Activated T-helper 1 cell treated with anti-CD3 and anti-CD28 coated beads, Interleukin-12 subunit alpha, Interleukin-12 subunit beta, Interleukin-2, Interleukin-4 antibody, amounts not matched to agents 30 ng/mL and 10 ng/mL and 1 ng/mL, durations not matched to agents 14 hours and 24 hours and 36 hours (primary cell): ENCODE results near the gene OTUD4. TPM values are rescaled to one million over a fixed set of nuclear protein-coding genes. Genes with fewer than 3 reads are reported as not detected.

Experiments used
- DNase-seq: peaks from one replicate; pipeline ENCODE4 v3.0.0; 2021; ENCODE audit warnings: low spot score
- H3K27ac Mint-ChIP-seq: one replicate; pipeline ENCODE4 v1.8.0; 2021; ENCODE audit warnings: mild to moderate bottlenecking, mixed read lengths
- H3K27me3 Mint-ChIP-seq: one replicate; pipeline ENCODE4 v1.8.0; 2022; ENCODE audit warnings: mild to moderate bottlenecking, moderate library complexity, mixed read lengths; ENCODE audit not compliant: insufficient read depth
- H3K36me3 Mint-ChIP-seq: one replicate; pipeline ENCODE4 v1.8.0; 2021; ENCODE audit warnings: low read depth, mixed read lengths
- H3K4me1 Mint-ChIP-seq: one replicate; pipeline ENCODE4 v1.8.0; 2021; ENCODE audit warnings: low read depth, mixed read lengths
- H3K4me3 Mint-ChIP-seq: one replicate; pipeline ENCODE4 v1.8.0; 2021; ENCODE audit warnings: mild to moderate bottlenecking, moderate library complexity, mixed read lengths
- H3K9me3 Mint-ChIP-seq: one replicate; pipeline ENCODE4 v1.8.0; 2021; ENCODE audit warnings: mixed read lengths
- intact Hi-C: fragments of 100-400 bp; cut with micrococcal nuclease; formaldehyde crosslinking; loops from one replicate; pipeline ENCODE4 v1.15.1; 2024
- total RNA-seq: library from RNA; stranded (reverse); gene quantifications from 2 replicates; pipeline ENCODE4 v1.2.3, GENCODE V29; 2022

OTUD4 gene
- total RNA-seq, 1 donor from 2014 or later = 76.9 TPM

- peak overlapping the region; percentile 61 for H3K27ac Mint-ChIP-seq
These were observed 3.6 kb downstream of the OTUD4 start for GRCh38 chr4:145176641-145177432.

GRCh38 chr4:145171911-145172310, 8.5 kb downstream of the OTUD4 start:
- DNase-seq = no peak
- intact Hi-C loops = loop anchor here (10.0 kb wide), 1 partner anchor 157 kb away; no protein-coding TSS in a partner anchor
- Mint-ChIP-seq H3K27me3 (no peaks in the 10 kb centered on the region), H3K4me3 (no peak overlapping the region), H3K9me3 (no peaks in the 10 kb centered on the region), H3K4me1 (peaks cover 47% of the 10 kb centered on the region), H3K36me3 (peaks cover 48% of the 10 kb centered on the region), H3K27ac (no peak overlapping the region)

More at GRCh38 chr4:145176641-145177432, 3.6 kb downstream of the OTUD4 start:
- peak overlapping the region; percentile 99 for H3K4me3 Mint-ChIP-seq
- no peaks in the 10 kb centered on the region for H3K9me3 Mint-ChIP-seq
- DNase-seq = no peak
- H3K36me3 Mint-ChIP-seq = peaks cover 29% of the 10 kb centered on the region
- intact Hi-C loops = loop anchor here (5.0 to 10.0 kb wide), 2 partner anchors 162 to 1990 kb away; no protein-coding TSS in a partner anchor
- H3K4me1 Mint-ChIP-seq = peaks cover 45% of the 10 kb centered on the region
- H3K27me3 Mint-ChIP-seq = no peaks in the 10 kb centered on the region

DNA sequence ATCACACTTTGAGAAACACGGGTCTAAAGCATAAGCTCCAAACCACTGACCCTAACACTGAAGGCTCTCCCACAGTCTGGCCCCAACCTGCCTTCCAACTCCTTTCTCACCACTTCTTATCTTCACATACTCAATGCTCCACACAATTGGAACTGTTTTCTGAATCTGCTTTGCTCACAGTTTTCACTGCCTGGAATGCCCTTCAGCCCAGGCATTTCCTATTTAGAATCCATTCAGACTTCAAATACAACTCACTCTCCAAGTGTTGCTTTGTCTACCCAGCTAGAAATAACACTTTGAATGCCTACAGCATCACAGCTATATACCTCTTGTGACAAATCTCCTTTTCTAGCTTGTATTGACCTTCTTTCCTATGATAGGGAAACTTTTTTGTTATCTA, 10.2 kb downstream of the OTUD4 start:
- Mint-ChIP-seq H3K36me3 (peaks cover 54% of the 10 kb centered on the region), H3K27ac (no peak overlapping the region), H3K9me3 (no peaks in the 10 kb centered on the region), H3K4me1 (peaks cover 49% of the 10 kb centered on the region), H3K27me3 (no peaks in the 10 kb centered on the region), H3K4me3 (no peak overlapping the region)
- intact Hi-C loops = loop anchor here (10.0 kb wide), 1 partner anchor 155 kb away; no protein-coding TSS in a partner anchor
- DNase-seq = no peak

DNA sequence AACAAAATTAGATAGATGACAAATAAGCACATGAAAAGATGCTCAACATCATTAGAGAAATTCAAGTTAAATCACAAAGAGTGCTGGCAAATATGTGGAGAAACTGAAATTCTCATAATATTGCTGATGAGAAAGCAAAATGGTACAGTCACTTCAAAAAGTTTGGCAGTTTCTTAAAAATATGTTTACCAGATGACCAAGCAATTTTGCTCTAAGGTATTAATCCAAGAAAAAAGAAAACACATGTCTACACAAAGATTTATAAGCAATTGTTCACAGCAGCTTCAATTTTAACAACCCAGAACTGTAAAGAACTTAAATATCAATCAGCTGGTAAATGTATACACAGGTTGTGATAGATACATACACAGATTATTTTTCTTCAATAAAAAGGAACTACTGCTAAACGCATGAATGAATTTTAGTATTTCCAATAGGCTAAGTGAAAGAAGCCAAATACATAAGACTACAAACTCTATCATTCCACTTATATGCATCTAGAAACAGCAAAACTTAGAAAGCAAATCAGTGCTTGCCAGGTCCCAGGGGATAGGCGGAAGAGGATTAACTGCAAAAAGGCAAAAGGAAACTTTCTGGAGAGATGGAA, 11.7 kb downstream of the OTUD4 start:
- Mint-ChIP-seq H3K4me3 (no peak overlapping the region), H3K36me3 (peaks cover 43% of the 10 kb centered on the region), H3K27ac (no peak overlapping the region), H3K4me1 (peaks cover 35% of the 10 kb centered on the region), H3K9me3 (no peaks in the 10 kb centered on the region), H3K27me3 (no peaks in the 10 kb centered on the region)
- intact Hi-C loops = no loop called here
- DNase-seq = no peak

- Mint-ChIP-seq H3K4me3 (no peak overlapping the region), H3K9me3 (no peaks in the 10 kb centered on the region), H3K4me1 (peaks cover 31% of the 10 kb centered on the region), H3K27me3 (no peaks in the 10 kb centered on the region), H3K27ac (no peak overlapping the region), H3K36me3 (peaks cover 41% of the 10 kb centered on the region)
- intact Hi-C loops = no loop called here
- DNase-seq = no peak
These were observed 12.5 kb downstream of the OTUD4 start for GRCh38 chr4:145167887-145168286.

GRCh38 chr4:145161549-145161948, 18.8 kb downstream of the OTUD4 start:
- H3K27ac Mint-ChIP-seq = no peak overlapping the region
- intact Hi-C loops = no loop called here
- DNase-seq = no peak
- no peaks in the 10 kb centered on the region for H3K27me3 Mint-ChIP-seq
- H3K9me3 Mint-ChIP-seq = no peaks in the 10 kb centered on the region
- peaks cover 31% of the 10 kb centered on the region for H3K36me3 Mint-ChIP-seq
- no peak overlapping the region for H3K4me3 Mint-ChIP-seq
- H3K4me1 Mint-ChIP-seq = peaks cover 17% of the 10 kb centered on the region

- H3K4me1 Mint-ChIP-seq = peaks cover 29% of the 10 kb centered on the region
- no peaks in the 10 kb centered on the region for H3K9me3 Mint-ChIP-seq
- DNase-seq = no peak
- no peaks in the 10 kb centered on the region for H3K27me3 Mint-ChIP-seq
- no peak overlapping the region for H3K4me3 Mint-ChIP-seq
- intact Hi-C loops = loop anchor here (10.0 kb wide), 1 partner anchor 398 kb away; no protein-coding TSS in a partner anchor
- peaks cover 54% of the 10 kb centered on the region for H3K36me3 Mint-ChIP-seq
- H3K27ac Mint-ChIP-seq = no peak overlapping the region
These were observed 23.4 kb downstream of the OTUD4 start for GRCh38 chr4:145156986-145157385.

GRCh38 chr4:145155268-145155870, 25.0 kb downstream of the OTUD4 start:
- H3K4me3 Mint-ChIP-seq = no peak overlapping the region
- H3K27me3 Mint-ChIP-seq = no peaks in the 10 kb centered on the region
- intact Hi-C loops = loop anchor here (2.0 to 10.0 kb wide), 2 partner anchors 25 to 399 kb away; no protein-coding TSS in a partner anchor
- peaks cover 50% of the 10 kb centered on the region for H3K36me3 Mint-ChIP-seq
- H3K9me3 Mint-ChIP-seq = no peaks in the 10 kb centered on the region
- DNase-seq = no peak
- H3K27ac Mint-ChIP-seq = no peak overlapping the region
- H3K4me1 Mint-ChIP-seq = peaks cover 18% of the 10 kb centered on the region

DNA sequence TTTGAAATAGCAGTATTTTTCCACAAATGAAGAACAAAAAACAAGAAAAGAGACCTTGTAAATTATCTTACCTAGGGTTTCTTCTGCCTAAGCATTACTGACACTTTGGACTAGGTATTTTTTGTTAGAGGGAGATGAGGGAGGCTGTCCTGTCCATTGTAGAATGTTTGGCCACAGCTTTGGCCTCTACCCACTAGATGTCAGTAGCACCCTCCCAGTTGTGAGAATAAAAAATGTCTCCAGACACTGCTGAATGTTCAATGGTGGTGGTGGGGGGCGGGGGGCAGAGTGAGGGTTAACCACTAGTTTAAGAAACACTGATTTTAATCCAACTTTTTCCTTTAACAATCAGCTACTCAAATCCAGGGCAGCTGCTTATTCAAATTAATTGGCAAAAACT, 25.8 kb downstream of the OTUD4 start:
- H3K27me3 Mint-ChIP-seq = no peaks in the 10 kb centered on the region
- H3K4me1 Mint-ChIP-seq = peaks cover 18% of the 10 kb centered on the region
- intact Hi-C loops = loop anchor here (2.0 to 10.0 kb wide), 2 partner anchors 24 to 400 kb away; no protein-coding TSS in a partner anchor
- DNase-seq = no peak
- H3K27ac Mint-ChIP-seq = no peak overlapping the region
- H3K9me3 Mint-ChIP-seq = no peaks in the 10 kb centered on the region
- H3K4me3 Mint-ChIP-seq = no peak overlapping the region
- H3K36me3 Mint-ChIP-seq = peaks cover 56% of the 10 kb centered on the region

GRCh38 chr4:145153904-145154298, 26.5 kb downstream of the OTUD4 start:
- Mint-ChIP-seq H3K27me3 (no peaks in the 10 kb centered on the region), H3K36me3 (peaks cover 58% of the 10 kb centered on the region), H3K4me3 (no peak overlapping the region), H3K4me1 (peaks cover 18% of the 10 kb centered on the region), H3K27ac (peak overlapping the region; percentile 10), H3K9me3 (no peaks in the 10 kb centered on the region)
- DNase-seq = no peak
- intact Hi-C loops = loop anchor here (2.0 to 10.0 kb wide), 2 partner anchors 23 to 401 kb away; no protein-coding TSS in a partner anchor

DNA sequence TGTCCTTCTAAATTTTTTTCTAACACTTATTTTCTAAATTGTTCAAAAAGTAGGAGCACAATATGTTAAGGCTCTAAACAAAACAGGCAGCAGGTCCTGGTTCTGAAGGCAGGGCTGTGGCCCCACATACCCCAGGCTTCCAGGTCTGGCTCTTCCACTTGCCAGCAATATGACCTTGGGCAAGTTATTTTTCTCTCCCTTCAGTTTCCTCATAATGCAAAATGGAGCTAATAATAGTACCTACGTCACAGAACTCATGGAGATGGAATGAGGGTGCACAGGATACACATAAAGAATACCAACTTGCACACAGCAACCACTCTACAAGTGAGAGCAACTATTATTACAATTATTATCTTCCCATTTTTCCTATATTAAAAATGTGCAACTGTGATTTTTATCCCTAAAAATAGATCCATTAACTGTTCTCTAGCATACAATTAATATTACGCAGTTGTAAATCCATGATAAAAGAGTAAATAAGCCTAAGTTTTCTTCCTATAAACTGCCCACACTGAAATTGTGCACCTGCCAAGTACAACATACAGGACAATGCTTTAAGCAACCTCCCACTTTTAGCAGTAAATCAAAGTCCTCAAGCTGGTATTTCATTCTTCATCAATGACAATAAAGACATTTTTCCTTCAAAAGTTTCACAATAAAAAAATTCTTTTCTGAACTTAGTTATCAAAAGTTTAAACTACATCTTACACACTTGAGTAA, 27.0 kb downstream of the OTUD4 start:
- Mint-ChIP-seq H3K27ac (peak overlapping the region; percentile 18), H3K36me3 (peaks cover 56% of the 10 kb centered on the region), H3K4me3 (no peak overlapping the region), H3K9me3 (no peaks in the 10 kb centered on the region), H3K27me3 (no peaks in the 10 kb centered on the region), H3K4me1 (peaks cover 18% of the 10 kb centered on the region)
- DNase-seq = no peak
- intact Hi-C loops = loop anchor here (10.0 kb wide), 1 partner anchor 401 kb away; no protein-coding TSS in a partner anchor

GRCh38 chr4:145148980-145149379, 31.4 kb downstream of the OTUD4 start:
- Mint-ChIP-seq H3K27me3 (no peaks in the 10 kb centered on the region), H3K9me3 (no peaks in the 10 kb centered on the region), H3K4me1 (peaks cover 10% of the 10 kb centered on the region), H3K36me3 (peaks cover 61% of the 10 kb centered on the region), H3K4me3 (no peak overlapping the region), H3K27ac (no peak overlapping the region)
- DNase-seq = no peak
- intact Hi-C loops = no loop called here
